Heart right ventricle (tissue), 16 donors: ENCODE data around the gene LRRC1. TPM values are rescaled to one million over a fixed set of nuclear protein-coding genes. Genes with fewer than 3 reads are reported as not detected.

Experiments used
- ATAC-seq, 8 donors: fragments of 200-7000 bp; cut with Tn5 transposase; one replicate each; pipeline ENCODE4 v1.9.1; 2020; ENCODE audit warnings: mild to moderate bottlenecking in 8 of 8, moderate library complexity in 8 of 8, moderate number of reproducible peaks in 1 of 8
- DNase-seq, 2 donors: peaks; one replicate each; pipeline ENCODE4 v3.0.0-alpha.2; 2020
- H3K27ac ChIP-seq, 10 donors: fragments of 200-600 bp; sonication (generic) in 2 of 10; one replicate each; pipeline versions ENCODE4 v1.5.0 to v1.8.0; 2020 to 2022; ENCODE audit warnings: mild to moderate bottlenecking in 3 of 10
- H3K27me3 ChIP-seq, 7 donors: fragments of 200-600 bp; one replicate each; pipeline ENCODE4 v1.8.0; 2021 to 2022; ENCODE audit warnings: mild to moderate bottlenecking in 2 of 7
- H3K36me3 ChIP-seq, 9 donors: fragments of 200-600 bp; sonication (generic) in 1 of 9; one replicate each; pipeline versions ENCODE4 v1.5.0 to v1.8.0; 2020 to 2022; ENCODE audit warnings: mild to moderate bottlenecking in 2 of 9
- H3K4me1 ChIP-seq, 9 donors: fragments of 200-600 bp; sonication (generic) in 1 of 9; one replicate each; pipeline versions ENCODE4 v1.5.0 to v1.8.0; 2020 to 2022; ENCODE audit warnings: mild to moderate bottlenecking in 4 of 9
- H3K4me3 ChIP-seq, 10 donors: fragments of 200-600 bp; sonication (generic) in 2 of 10; one replicate each; pipeline versions ENCODE4 v1.5.0 to v1.8.0; 2020 to 2022; ENCODE audit warnings: mild to moderate bottlenecking in 7 of 10, moderate library complexity in 2 of 10
- H3K9me3 ChIP-seq, 11 donors: fragments of 200-600 bp in 10 of 11; sonication (generic) in 2 of 11; one replicate each; pipeline versions ENCODE4 v1.5.0 to v1.8.0; 2013 to 2022; ENCODE audit warnings: mild to moderate bottlenecking in 2 of 11, control low read depth in 1 of 11, moderate library complexity in 1 of 11
- CTCF ChIP-seq, 9 donors: fragments of 200-600 bp; sonication (generic) in 2 of 9; IDR thresholded peaks; one replicate each; pipeline versions ENCODE4 v1.5.0 to v1.8.0; 2021 to 2022; ENCODE audit warnings: antibody characterized with exemption in 9 of 9, mild to moderate bottlenecking in 5 of 9, moderate library complexity in 1 of 9
- WGBS, 2 donors: extraction: QIAGEN DNeasy Blood & Tissue Kit; methylation state at CpG; one replicate each; pipeline ENCODE4 v1.1.7; 2013; ENCODE audit warnings: inconsistent platforms in 1 of 2; 5-methylcytosine and 5-hydroxymethylcytosine counted together
- intact Hi-C, 10 donors: fragments of 100-400 bp; cut with DNase I; formaldehyde crosslinking; loops; one replicate each; pipeline versions ENCODE4 v1.11.1 to v1.14.2; 2022
- polyA plus RNA-seq, 2 donors: library from polyadenylated mRNA; stranded (reverse); fragments of 200-250 nt; gene quantifications; one replicate each; pipeline ENCODE4 v1.2.3, GENCODE V29; 2013
- total RNA-seq, 10 donors: library from RNA; stranded (reverse); fragmentation: NEBNext Ultra II Directional in 3 of 10; extraction: Animal tissue kit (Norgen Biotek cat#: 25700) in 3 of 10; gene quantifications; one replicate each; pipeline versions ENCODE4 v1.2.1 to v1.2.4, GENCODE V29; 2021 to 2023
- donor health status: Arrhythmogenic right ventricular cardiomyopathy.
- donor health status: ischemic (EF 13 %, LVEDD 7.1; RV severe dilation, severe dysfunction).
- donor health status: healthy with polysubstance abuse.
- donor health status: DM: no; HTN: yes; CAD: no.
- donor health status: DM: no; HTN: no; CAD: no.
- donor health status: ischemic (EF 25% LVEDD 6.9; RV normal size, moderate dysfunction).
- donor health status: ischemic (EF 25% LVEDD 5.7; RV mildly dilated, moderate dysfunction).
- donor health status: healthy.
- donor health status: DM: yes; HTN: yes; CAD: no.
- donor health status: Ischemic cardiomyopathy.
- donor health status: ischemic (EF 35%, LVEDD 5.7; RV mildly dilated, moderate dysfunction).
- donor health status: nonischemic (EF 11% LVEDD 7.7; RV severe dilation, severe dysfunction).
- donor health status: DM: yes; HTN: yes; CAD: no.
- donor health status: PGD.
- donor health status: ischemic (EF 29% LVEDD 5.4; RV normal size, mild dysfunction).
- donor health status: nonischemic (EF 23%, LVEDD 6.1; RV moderate dilation, normal function).

The LRRC1 gene
- total and polyA plus RNA-seq, 12 donors, result 1.2 to 7.5 (median 4.7) TPM

- DNase-seq, result no peak
- H3K4me3 ChIP-seq, result no peak overlapping the region
- intact Hi-C loops, result no loop called here
- no peaks in the 10 kb centered on the region for H3K27me3 ChIP-seq
- no peak overlapping the region for H3K27ac ChIP-seq
- peaks cover 0 to 16% (median 0%) of the 10 kb centered on the region in 9 donors for H3K4me1 ChIP-seq
- WGBS, 2 donors, result 56 to 71% methylated on average over 2 of the region's 2 CpGs
- no peaks in the 10 kb centered on the region for H3K9me3 ChIP-seq
- peak in 3 of 8 donors; percentile 60 to 70 (median 70) for ATAC-seq
- TF ChIP-seq CTCF (IDR thresholded peaks at IDR 0.05), result no peak
- H3K36me3 ChIP-seq, result peaks cover 0 to 10% (median 0%) of the 10 kb centered on the region in 9 donors
Measured at GRCh38 chr6:53894091-53894490, 99.3 kb downstream of the LRRC1 start.

DNA sequence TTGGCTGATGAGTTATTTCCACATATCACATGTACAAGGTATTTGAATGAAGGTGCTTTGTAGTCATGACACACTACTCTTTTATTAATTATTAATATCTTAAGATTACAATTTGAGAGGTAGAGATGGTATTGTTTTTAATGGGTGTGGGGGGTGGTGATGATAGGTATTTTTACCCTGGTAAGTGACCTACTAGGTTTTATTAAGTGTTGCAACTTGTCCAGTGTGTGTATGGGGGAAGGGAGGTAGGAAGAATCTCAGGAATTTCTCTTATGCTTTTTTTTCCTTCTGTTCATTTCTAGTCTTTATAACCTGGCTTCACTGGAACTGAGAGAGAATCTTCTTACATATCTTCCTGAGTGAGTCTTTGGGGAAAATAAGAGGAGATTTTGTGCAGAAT lies 101.4 kb downstream of the LRRC1 start:
- no peak for ATAC-seq
- Histone ChIP-seq H3K4me3 (no peak overlapping the region), H3K27me3 (no peaks in the 10 kb centered on the region), H3K36me3 (peaks cover 0 to 22% (median 0%) of the 10 kb centered on the region in 9 donors), H3K9me3 (no peaks in the 10 kb centered on the region), H3K27ac (no peak overlapping the region), H3K4me1 (peaks cover 0 to 18% (median 0%) of the 10 kb centered on the region in 9 donors)
- DNase-seq, result no peak
- no peak for TF ChIP-seq CTCF (IDR thresholded peaks at IDR 0.05)
- intact Hi-C loops, result no loop called here

DNA sequence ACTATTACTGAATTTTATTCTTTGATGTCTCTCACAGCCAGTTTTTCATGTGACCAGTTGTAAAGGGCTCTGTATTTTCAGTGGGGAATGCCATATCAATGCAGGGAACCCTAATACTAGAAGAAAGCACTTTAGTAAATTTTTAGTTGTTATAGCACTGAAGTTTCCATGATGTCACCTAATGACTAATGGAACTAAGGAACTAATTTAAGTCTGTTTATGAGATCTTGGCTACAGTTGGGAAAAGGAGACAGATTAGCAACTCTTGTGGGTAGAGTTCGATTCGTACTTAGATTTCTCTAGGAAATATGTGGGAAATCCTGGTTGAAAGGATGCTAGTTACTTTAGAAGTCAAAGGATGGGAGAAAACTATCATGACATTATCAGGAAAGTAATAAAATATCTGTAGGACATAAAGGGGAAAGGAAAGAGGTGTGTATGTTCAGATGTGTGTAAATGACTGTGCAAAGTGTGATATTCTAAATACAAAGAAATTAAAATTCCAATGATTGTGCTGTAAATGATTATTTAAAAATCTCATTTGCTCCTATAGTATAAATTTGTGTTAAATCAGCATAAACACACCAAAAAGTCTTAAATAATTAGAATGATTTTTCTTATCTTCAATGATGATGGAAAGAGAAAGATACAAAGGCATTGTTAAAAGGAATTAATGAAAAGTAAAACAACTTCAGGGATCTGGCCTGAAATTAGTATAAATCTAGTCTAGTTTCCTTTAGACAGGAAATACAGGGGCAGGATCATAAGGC lies 103.4 kb downstream of the LRRC1 start:
- 80 to 83% methylated on average over 2 of the region's 2 CpGs for WGBS, 2 donors

GRCh38 chr6:53899512-53899911 lies 104.7 kb downstream of the LRRC1 start:
- Histone ChIP-seq H3K4me3 (no peak overlapping the region), H3K27ac (no peak overlapping the region), H3K27me3 (no peaks in the 10 kb centered on the region), H3K4me1 (peaks cover 0 to 18% (median 0%) of the 10 kb centered on the region in 9 donors), H3K36me3 (peaks cover 0 to 40% (median 0%) of the 10 kb centered on the region in 9 donors), H3K9me3 (no peaks in the 10 kb centered on the region)
- ATAC-seq (peak in 3 of 8 donors; percentile 33 to 42 (median 34)), DNase-seq (no peak)
- TF ChIP-seq CTCF (IDR thresholded peaks at IDR 0.05), result no peak
- WGBS, 2 donors, result 69 to 75% methylated on average over 5 of the region's 5 CpGs
- intact Hi-C loops, result no loop called here

More for the DNA sequence above, 103.4 kb downstream of the LRRC1 start:
- no peak for ATAC-seq
- Histone ChIP-seq H3K36me3 (peaks cover 0 to 27% (median 0%) of the 10 kb centered on the region in 9 donors), H3K4me1 (peaks cover 0 to 18% (median 0%) of the 10 kb centered on the region in 9 donors), H3K27me3 (no peaks in the 10 kb centered on the region), H3K4me3 (no peak overlapping the region), H3K9me3 (no peaks in the 10 kb centered on the region), H3K27ac (no peak overlapping the region)
- intact Hi-C loops, result no loop called here
- no peak for TF ChIP-seq CTCF (IDR thresholded peaks at IDR 0.05)
- no peak for DNase-seq
